HG03045 (cell line): Measurements from ENCODE around the gene PCGF1.
"Not testable (repeated sequence)": the region's sequence is repeated elsewhere in the genome, so short reads cannot be mapped to it uniquely, and the experiment has no call there.

Experiments
- ATAC-seq: cut with Tn5 transposase; IDR thresholded peaks from one replicate; pipeline ENCODE4 v1.9.1; 2021; ENCODE audit warnings: mild to moderate bottlenecking, moderate library complexity; ENCODE audit not compliant: unreplicated experiment

The PCGF1 gene

GRCh38 chr2:74474481-74474880 is 33.0 kb downstream of the PCGF1 start:
- ATAC-seq: no peak

GRCh38 chr2:74472945-74473258 is 34.6 kb downstream of the PCGF1 start:
- no peak for ATAC-seq

DNA sequence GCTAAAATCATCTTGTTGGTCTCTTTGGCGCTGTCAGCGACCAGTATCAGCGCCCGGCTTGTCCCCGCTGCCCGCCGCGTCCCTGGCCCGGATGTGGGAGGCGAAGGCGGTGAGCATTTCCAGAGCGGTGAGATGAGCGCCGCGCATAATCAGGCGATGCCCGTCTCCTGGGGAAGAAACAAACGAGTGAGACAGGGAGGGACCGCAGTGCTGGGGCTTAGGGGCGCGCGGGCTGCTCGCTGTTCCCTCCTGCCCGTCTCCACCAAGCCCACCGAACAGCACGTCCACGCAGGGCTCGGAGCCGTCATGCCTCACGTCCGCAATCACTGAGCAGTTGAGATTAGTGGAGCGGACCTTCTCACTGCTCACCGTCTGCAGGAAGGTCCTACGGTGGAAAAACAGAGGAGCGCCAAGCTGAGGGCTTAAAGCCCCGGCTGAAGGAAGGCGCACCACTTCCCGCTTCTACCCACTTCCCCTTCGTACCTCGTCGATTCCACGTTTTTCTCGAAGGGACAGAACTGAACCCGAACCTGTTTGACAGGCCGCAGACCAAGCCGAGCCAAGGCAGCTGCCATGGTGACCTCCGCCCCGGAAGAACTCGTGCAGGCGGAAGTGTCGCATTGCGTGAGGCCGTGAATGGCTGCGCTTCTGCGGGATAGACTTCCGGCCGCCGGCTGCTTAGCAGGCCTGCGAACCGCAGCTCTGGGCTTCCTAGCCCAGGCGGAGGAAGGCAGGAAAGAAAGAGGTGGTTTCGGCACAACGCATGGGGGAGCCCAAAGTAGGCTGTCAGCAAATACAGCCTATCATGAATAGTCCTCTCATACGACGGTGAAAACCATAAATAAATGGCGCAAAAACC is 35.2 kb downstream of the PCGF1 start, which contains the start of gene MRPL53:
TSS of gene MRPL53 (minus strand) at position 595 of the 859 bp plus-strand sequence. CDS start at position 575, 20 bp downstream.
- ATAC-seq: peak; percentile 89

DNA sequence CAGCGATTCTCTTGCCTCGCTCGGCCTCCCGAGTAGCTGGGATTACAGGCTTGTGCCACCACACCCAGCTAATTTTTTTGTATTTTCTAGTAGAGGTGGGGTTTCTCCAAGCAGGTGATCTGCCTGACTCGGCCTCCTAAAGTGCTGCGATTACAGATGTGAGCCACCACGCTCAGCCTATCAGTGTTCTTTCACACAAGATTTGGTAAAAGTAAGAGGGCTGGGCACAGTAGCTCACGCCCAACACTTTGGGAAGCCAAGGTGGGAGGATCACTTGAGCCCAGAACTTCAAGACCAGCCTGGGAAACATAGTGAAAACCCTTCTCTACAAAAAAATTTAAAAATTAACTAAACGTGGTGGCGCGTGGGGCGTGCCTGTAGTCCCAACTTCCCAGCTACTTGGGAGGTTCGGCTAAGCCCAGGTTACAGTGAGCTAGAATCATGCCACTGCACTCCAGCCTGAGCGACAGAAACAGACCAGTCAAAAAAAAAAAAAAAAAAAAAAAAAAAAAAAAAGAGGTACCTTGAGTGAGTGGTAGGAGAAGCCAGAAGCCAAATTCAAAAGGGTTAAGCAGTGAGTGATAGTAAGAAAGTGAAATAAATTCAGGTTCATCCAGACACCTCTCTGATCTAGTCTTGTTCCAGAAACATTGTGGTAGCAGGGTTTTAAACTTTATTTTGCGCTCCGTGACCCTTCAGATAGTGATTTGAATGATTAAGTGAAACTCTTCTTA is 36.0 kb downstream of the PCGF1 start:
- no peak for ATAC-seq

DNA sequence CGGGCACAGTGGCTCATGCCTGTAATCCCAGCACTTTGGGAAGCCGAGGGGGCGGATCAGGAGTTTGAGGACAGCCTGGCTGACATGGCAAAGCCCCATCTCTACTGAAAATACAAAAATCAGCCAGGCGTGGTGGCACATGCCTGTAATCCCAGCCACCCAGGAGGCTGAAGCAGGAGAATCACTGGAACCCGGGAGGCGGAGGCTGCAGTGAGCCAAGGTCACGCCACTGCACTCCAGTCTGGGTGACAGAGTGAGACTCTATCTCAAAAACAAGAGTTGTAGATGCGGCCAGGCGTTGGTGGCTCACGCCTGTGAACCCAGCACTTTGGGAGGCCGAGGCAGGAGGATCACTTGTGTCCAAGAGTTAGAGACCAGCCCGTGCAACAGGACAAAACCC is 36.8 kb downstream of the PCGF1 start:
- ATAC-seq: not testable (repeated sequence)

- no peak for ATAC-seq
Measured at GRCh38 chr2:74464406-74464805, 43.1 kb downstream of the PCGF1 start.

GRCh38 chr2:74462786-74463105 is 44.7 kb downstream of the PCGF1 start:
- ATAC-seq: no peak

GRCh38 chr2:74462054-74462785 is 45.3 kb downstream of the PCGF1 start:
- ATAC-seq: no peak

DNA sequence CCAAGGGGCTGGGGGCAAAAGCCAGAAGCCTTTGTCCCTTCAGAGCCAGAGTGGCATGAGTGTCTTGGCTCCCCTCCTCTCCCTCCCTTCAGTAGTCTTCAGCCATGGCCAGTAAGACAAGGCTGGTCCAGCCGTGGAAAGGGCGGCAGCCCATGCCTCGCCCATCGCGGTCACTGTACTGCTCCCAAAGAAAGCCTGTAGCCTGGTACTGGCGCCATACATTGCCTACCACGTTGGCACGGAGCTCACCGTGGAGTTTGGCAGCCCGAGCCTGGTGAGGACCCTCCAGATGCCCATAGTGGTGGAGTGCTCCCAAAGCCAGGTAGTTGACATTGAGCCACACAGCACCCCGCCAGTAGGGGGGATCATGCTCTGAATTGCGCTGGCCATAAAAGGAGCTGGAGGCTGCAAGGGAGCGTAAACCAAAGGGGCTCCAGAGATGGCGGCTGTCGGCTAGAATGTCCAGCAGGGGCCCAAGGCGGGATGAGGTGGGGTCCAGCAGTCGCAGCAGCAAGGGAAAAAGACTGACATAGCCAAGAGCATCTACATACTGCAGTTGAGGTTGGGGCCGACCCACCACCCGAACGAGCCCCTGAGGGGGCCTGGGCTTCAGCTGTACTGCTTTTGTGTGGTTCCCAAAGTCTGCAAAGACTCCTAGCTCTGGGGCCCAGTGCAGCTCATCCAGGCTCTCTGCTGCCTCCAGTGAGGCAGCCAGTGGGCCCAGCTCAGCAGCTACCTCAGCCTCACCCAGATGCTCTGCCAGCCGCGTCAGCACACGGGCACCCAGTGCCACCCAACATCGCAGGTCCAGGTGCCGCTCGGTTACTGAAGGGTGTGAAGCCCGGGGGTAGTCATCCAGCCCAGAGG is 46.1 kb downstream of the PCGF1 start:
- ATAC-seq: no peak

DNA sequence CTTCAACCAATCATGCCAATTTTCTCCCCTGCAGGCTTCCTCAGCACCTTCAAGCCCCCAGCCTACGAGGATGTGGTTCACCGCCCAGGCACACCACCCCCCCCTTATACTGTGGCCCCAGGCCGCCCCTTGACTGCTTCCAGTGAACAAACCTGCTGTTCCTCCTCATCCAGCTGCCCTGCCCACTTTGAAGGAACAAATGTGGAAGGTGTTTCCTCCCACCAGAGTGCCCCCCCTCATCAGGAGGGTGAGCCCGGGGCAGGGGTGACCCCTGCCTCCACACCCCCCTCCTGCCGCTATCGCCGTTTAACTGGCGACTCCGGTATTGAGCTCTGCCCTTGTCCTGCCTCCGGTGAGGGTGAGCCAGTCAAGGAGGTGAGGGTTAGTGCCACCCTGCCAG is 47.3 kb downstream of the PCGF1 start:
- ATAC-seq: not testable (repeated sequence)

GRCh38 chr2:74459503-74460118 is 47.9 kb downstream of the PCGF1 start:
- not testable (repeated sequence) for ATAC-seq

- ATAC-seq: no peak
Measured at GRCh38 chr2:74458938-74459363, 48.5 kb downstream of the PCGF1 start.

DNA sequence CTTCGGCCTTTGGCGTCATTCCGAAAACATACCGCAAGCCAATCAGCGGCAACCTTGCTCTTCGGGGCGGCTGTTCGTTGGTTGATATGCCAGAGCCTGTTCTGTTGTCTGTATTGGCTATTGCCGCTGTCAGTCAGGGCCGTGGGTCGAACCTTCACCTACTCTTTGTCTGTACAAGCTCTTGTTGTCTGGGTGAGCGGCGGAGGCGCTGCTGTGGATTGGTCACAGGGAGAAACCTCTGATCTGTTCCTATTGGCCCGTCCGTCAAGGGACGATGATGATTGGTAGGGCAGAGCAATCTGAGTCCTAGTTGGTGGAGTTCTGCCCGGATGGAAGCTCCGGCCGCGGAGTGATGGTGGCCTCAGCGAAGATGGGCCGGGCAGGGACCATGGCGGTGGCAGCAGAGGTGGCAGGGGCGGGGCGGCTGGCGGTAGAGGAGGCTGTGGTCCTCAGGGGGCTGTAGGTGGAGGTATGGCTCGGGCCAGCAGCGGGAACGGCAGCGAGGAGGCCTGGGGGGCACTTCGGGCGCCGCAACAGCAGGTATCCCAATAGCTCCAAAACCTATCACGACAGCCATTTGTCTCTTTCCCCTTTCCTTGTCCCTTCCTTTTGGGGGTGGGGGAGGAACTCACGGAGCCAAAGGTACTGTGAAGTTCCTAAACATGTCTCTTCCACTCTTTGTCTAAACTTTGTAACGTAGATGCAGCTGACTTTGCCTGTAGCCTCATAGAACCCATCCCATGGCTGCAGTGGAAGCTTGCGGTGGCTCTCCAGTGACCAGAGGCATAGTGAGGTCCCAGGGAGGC is 49.2 kb downstream of the PCGF1 start, which contains the start of gene WBP1:
TSS of gene WBP1 (plus strand) at position 307 of the 806 bp plus-strand sequence. CDS start at position 472, 165 bp downstream.
- ATAC-seq: peak; percentile 85

DNA sequence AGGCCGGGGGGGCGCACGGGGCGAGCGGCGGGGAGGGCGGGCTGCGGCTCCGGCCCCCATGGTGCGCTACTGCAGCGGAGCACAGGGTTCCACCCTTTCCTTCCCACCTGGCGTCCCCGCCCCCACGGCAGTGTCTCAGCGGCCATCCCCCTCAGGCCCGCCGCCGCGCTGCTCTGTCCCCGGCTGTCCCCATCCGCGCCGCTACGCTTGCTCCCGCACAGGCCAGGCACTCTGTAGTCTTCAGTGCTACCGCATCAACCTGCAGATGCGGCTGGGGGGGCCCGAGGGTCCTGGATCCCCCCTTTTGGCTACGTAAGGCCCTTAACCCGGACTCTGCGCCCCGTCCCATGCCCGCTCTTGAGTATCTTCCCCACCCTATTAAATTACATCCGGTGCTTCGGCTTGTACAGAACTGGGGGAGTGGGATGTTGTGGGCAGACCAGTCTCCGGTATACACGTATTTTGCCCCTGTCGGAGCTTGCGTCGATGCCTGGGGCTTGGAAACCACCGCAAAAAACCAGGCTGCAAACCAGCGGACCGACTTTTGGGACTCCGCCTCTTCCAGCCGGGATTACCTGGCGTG is 49.9 kb downstream of the PCGF1 start:
- peak; percentile 40 for ATAC-seq

DNA sequence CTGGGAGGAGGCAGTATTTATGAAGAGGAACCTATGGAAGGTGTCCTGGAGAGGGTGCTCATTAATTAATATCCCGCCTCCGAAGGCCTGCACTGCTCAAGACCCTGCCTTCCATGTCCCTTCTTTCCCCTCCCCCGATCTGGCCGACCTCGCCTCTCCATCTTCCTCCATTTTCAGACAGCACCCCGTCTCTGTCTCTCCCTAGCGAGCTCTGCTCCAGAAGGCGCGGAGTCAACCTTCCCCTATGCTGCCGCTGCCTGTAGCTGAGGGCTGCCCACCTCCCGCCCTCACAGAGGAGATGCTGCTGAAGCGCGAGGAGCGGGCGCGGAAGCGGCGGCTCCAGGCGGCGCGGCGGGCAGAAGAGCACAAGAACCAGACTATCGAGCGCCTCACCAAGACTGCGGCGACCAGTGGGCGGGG is 50.4 kb downstream of the PCGF1 start:
- no peak for ATAC-seq
